ENCODE measurements around the gene PARVG. TPM values are rescaled to one million over a fixed set of nuclear protein-coding genes. Genes with fewer than 3 reads are reported as not detected.

Gene PARVG
- total RNA-seq, 4 donors from 2014 or later: 18.3 to 92.0 (median 46.6) TPM

GRCh38 chr22:44181033-44181911, 547 bp downstream of the PARVG start:
- TF ChIP-seq CTCF (IDR thresholded peaks at IDR 0.05; ENCODE audit: low read depth): no peak

GRCh38 chr22:44181912-44182587, 1.3 kb downstream of the PARVG start:
- TF ChIP-seq CTCF (IDR thresholded peaks at IDR 0.05; ENCODE audit: low read depth): no peak

GRCh38 chr22:44182588-44183286, 2.0 kb downstream of the PARVG start:
- TF ChIP-seq CTCF (IDR thresholded peaks at IDR 0.05; ENCODE audit: low read depth): no peak

GRCh38 chr22:44183287-44183588, 2.5 kb downstream of the PARVG start:
- no peak for TF ChIP-seq CTCF (IDR thresholded peaks at IDR 0.05; ENCODE audit: low read depth)

- no peak for TF ChIP-seq CTCF (IDR thresholded peaks at IDR 0.05; ENCODE audit: low read depth)
Observed at GRCh38 chr22:44184006-44184405, 3.3 kb downstream of the PARVG start.

- no peak for TF ChIP-seq CTCF (IDR thresholded peaks at IDR 0.05; ENCODE audit: low read depth)
Observed at GRCh38 chr22:44185237-44186120, 4.8 kb downstream of the PARVG start.

Measured in subcutaneous adipose tissue (tissue), 4 donors.